ENCODE measurements around the gene GALNT3.

DNA sequence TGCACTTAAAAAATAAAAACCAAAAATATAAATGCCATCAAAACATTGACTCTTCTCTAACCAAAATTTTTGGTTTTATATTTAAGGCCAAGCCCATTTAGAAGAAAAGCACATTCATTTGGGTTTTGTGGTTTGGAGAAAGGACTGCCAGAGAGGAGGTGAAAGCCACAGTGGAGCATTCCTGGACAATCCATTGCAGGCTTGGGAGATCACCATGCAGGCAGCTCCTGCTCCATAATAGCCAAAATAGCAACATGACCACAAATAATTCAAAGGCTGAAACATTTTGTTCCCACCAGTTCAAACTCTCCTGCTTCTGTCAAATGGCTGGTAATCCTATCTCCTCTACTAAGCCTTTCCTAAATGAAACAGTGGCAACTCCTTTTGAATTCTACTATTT, 73.5 kb downstream of the GALNT3 start:
- no peak for TF ChIP-seq CTCF (IDR thresholded peaks at IDR 0.05)
- no peak for TF ChIP-seq POLR2A (IDR thresholded peaks at IDR 0.05)
